WTC11 (cell line): ENCODE measurements around the gene CD68. TPM values are rescaled to one million over a fixed set of nuclear protein-coding genes. Genes with fewer than 3 reads are reported as not detected.

Experiments
- ATAC-seq: fragments of 200-7000 bp; cut with Tn5 transposase; 2 replicates; pipeline ENCODE4 v1.10.0; 2021; ENCODE audit warnings: mild to moderate bottlenecking, moderate library complexity
- CTCF ChIA-PET: fragments of 300-600 bp; sonication (Branson Sonifier 250); formaldehyde crosslinking; loops from one replicate; lab custom pipeline; 2021; ENCODE audit warnings: antibody characterized with exemption; lab: Charles Lee
- POLR2A ChIA-PET: fragments of 350-600 bp; sonication (Branson Sonifier 250); formaldehyde crosslinking; loops from one replicate; lab custom pipeline; 2021; ENCODE audit warnings: antibody characterized with exemption; lab: Charles Lee
- DNase-seq: peaks from one replicate; pipeline ENCODE4 v3.0.0; 2021; ENCODE audit warnings: low spot score
- H3K27ac Mint-ChIP-seq: 2 replicates; pipeline ENCODE4 v1.8.0; 2021; ENCODE audit warnings: mixed read lengths
- H3K27me3 Mint-ChIP-seq: 2 replicates; pipeline ENCODE4 v1.8.0; 2021; ENCODE audit warnings: low read depth, mild to moderate bottlenecking, moderate library complexity, mixed read lengths
- H3K36me3 Mint-ChIP-seq: 2 replicates; pipeline ENCODE4 v1.8.0; 2021; ENCODE audit warnings: mixed read lengths
- H3K4me1 Mint-ChIP-seq: 2 replicates; pipeline ENCODE4 v1.8.0; 2022; ENCODE audit warnings: mixed read lengths
- H3K4me3 Mint-ChIP-seq: 2 replicates; pipeline ENCODE4 v1.8.0; 2021; ENCODE audit warnings: mild to moderate bottlenecking, moderate library complexity, mixed read lengths
- H3K9me3 Mint-ChIP-seq: 2 replicates; pipeline ENCODE4 v1.8.0; 2021; ENCODE audit warnings: mixed read lengths
- AFF4 ChIP-seq: sonication (generic); formaldehyde crosslinking; IDR thresholded peaks from 2 replicates; pipeline ENCODE4 v1.8.1; 2023; ENCODE audit warnings: mild to moderate bottlenecking, missing genetic modification reagents, borderline replicate concordance
- ARID4B ChIP-seq: sonication (generic); formaldehyde crosslinking; IDR thresholded peaks from 2 replicates; pipeline ENCODE4 v1.8.0; 2023; ENCODE audit warnings: missing genetic modification reagents, mild to moderate bottlenecking, borderline replicate concordance
- ATF2 ChIP-seq: sonication (generic); formaldehyde crosslinking; IDR thresholded peaks from 2 replicates; pipeline ENCODE4 v1.8.1; 2022; ENCODE audit warnings: low read depth, missing genetic modification reagents, borderline replicate concordance
- CBFB ChIP-seq: sonication (generic); formaldehyde crosslinking; IDR thresholded peaks from 2 replicates; pipeline ENCODE4 v1.8.1; 2022; ENCODE audit warnings: mild to moderate bottlenecking, low read depth, missing genetic modification reagents
- FOXP4 ChIP-seq: sonication (generic); formaldehyde crosslinking; IDR thresholded peaks from 2 replicates; pipeline ENCODE4 v1.8.0; 2022; ENCODE audit warnings: mild to moderate bottlenecking, missing genetic modification reagents
- GABPB1 ChIP-seq: sonication (generic); formaldehyde crosslinking; IDR thresholded peaks from 2 replicates; pipeline ENCODE4 v1.8.1; 2023; ENCODE audit warnings: mild to moderate bottlenecking, missing genetic modification reagents
- JUN ChIP-seq: sonication (generic); formaldehyde crosslinking; IDR thresholded peaks from 2 replicates; pipeline ENCODE4 v1.8.0; 2023; ENCODE audit warnings: mild to moderate bottlenecking, missing genetic modification reagents
- NFYB ChIP-seq: sonication (generic); formaldehyde crosslinking; conservative IDR thresholded peaks from 2 replicates; pipeline ENCODE4 v1.8.0; 2022; ENCODE audit warnings: low read depth, missing genetic modification reagents
- NR1H2 ChIP-seq: sonication (generic); formaldehyde crosslinking; IDR thresholded peaks from 2 replicates; pipeline ENCODE4 v1.9.0; 2021; ENCODE audit warnings: mild to moderate bottlenecking, moderate library complexity, missing genetic modification reagents
- RORB ChIP-seq: fragments of 250-450 bp; sonication (Bioruptor Pico); IDR thresholded peaks from 2 replicates; pipeline ENCODE4 v1.9.0; 2021; ENCODE audit warnings: mild to moderate bottlenecking
- SOX15 ChIP-seq: fragments of 250-450 bp; sonication (Bioruptor Pico); IDR thresholded peaks from 2 replicates; pipeline ENCODE4 v1.9.0; 2021; ENCODE audit warnings: mild to moderate bottlenecking
- TEAD4 ChIP-seq: sonication (generic); formaldehyde crosslinking; IDR thresholded peaks from 2 replicates; pipeline ENCODE4 v1.8.0; 2022; ENCODE audit warnings: mild to moderate bottlenecking, missing genetic modification reagents
- USF2 ChIP-seq: sonication (generic); formaldehyde crosslinking; IDR thresholded peaks from 2 replicates; pipeline ENCODE4 v1.8.1; 2023; ENCODE audit warnings: mild to moderate bottlenecking, missing genetic modification reagents, moderate library complexity
- ZNF121 ChIP-seq: sonication (generic); formaldehyde crosslinking; IDR thresholded peaks from 2 replicates; pipeline ENCODE4 v1.8.0; 2023; ENCODE audit warnings: missing genetic modification reagents
- ZNF219 ChIP-seq: sonication (generic); formaldehyde crosslinking; IDR thresholded peaks from 2 replicates; pipeline ENCODE4 v1.8.0; 2023; ENCODE audit warnings: missing genetic modification reagents, mild to moderate bottlenecking, borderline replicate concordance
- ZNF281 ChIP-seq: sonication (generic); formaldehyde crosslinking; IDR thresholded peaks from 2 replicates; pipeline ENCODE4 v1.8.0; 2023; ENCODE audit warnings: mild to moderate bottlenecking, missing genetic modification reagents
- ZNF416 ChIP-seq: fragments of 250-450 bp; sonication (Bioruptor Pico); IDR thresholded peaks from 2 replicates; pipeline ENCODE4 v1.9.0; 2021; ENCODE audit warnings: mild to moderate bottlenecking, inconsistent platforms
- total RNA-seq: library from RNA; stranded (reverse); gene quantifications from 3 replicates; pipeline ENCODE4 v1.2.3, GENCODE V29; 2021

The CD68 gene
- total RNA-seq, 1 experiment from 2014 or later, result 0.72 TPM

GRCh38 chr17:7550344-7550743, 29.1 kb upstream of the CD68 start (continued):
- TF ChIP-seq AFF4 (CRISPR knock-in tag) (no peak), NFYB (CRISPR knock-in tag) (no peak), SOX15 (CRISPR knock-in tag) (no peak), ATF2 (CRISPR knock-in tag) (no peak), JUN (CRISPR knock-in tag) (no peak), USF2 (CRISPR knock-in tag) (no peak), ZNF219 (no peak)
- TF ChIP-seq, all 79 proteins: peak for 0

- ATAC-seq (no peak), DNase-seq (no peak)
- H3K4me3 Mint-ChIP-seq, result no peak overlapping the region
- H3K27ac Mint-ChIP-seq, result no peak overlapping the region; the same call in 1 of the 2 replicates
- no peaks in the 10 kb centered on the region for H3K36me3 Mint-ChIP-seq
- POLR2A ChIA-PET, result no interaction called here
- no peaks in the 10 kb centered on the region for H3K9me3 Mint-ChIP-seq
- peaks cover 10% of the 10 kb centered on the region for H3K27me3 Mint-ChIP-seq
- peaks cover 14% of the 10 kb centered on the region for H3K4me1 Mint-ChIP-seq
- no peak for TF ChIP-seq RORB (CRISPR knock-in tag)
- TF ChIP-seq ARID4B, result no peak
- TF ChIP-seq TEAD4 (CRISPR knock-in tag), result no peak
- no peak for TF ChIP-seq ZNF121 (CRISPR knock-in tag)
- no peak for TF ChIP-seq ZNF281 (CRISPR knock-in tag)
- TF ChIP-seq GABPB1, result no peak
- TF ChIP-seq NR1H2 (CRISPR knock-in tag), result no peak
- TF ChIP-seq CBFB (CRISPR knock-in tag), result no peak
- no peak for TF ChIP-seq FOXP4 (CRISPR knock-in tag)
- no peak for TF ChIP-seq ZNF416 (CRISPR knock-in tag)
- TF ChIP-seq, all 79 proteins: peak for 0
- CTCF ChIA-PET, result interaction anchor here (0.7 to 1.7 kb wide), 2 partner anchors 9 to 309 kb away, joined by 3 to 13 read pairs; no protein-coding TSS in a partner anchor
Observed at GRCh38 chr17:7551396-7551795, 28.0 kb upstream of the CD68 start.
